Measurements from ENCODE around the gene RASL11A.
"Not testable (repeated sequence)": the region's sequence is repeated elsewhere in the genome, so short reads cannot be mapped to it uniquely, and the experiment has no call there.

- TF ChIP-seq CTCF (IDR thresholded peaks at IDR 0.05); POLR2AphosphoS5 (IDR thresholded peaks at IDR 0.05; ENCODE audit: insufficient read depth in 1 of 2, low read depth in 1 of 2): not testable (repeated sequence)
Measured at GRCh38 chr13:27222100-27222499, 48.5 kb upstream of the RASL11A start.

Measured in vagina (tissue), 2 donors.